ENCODE results near the gene HTRA1. TPM values are rescaled to one million over a fixed set of nuclear protein-coding genes. Genes with fewer than 3 reads are reported as not detected.

The HTRA1 gene
- total RNA-seq, 1 experiment from 2014 or later = 0.39 TPM

- TF ChIP-seq, protein P1, sequence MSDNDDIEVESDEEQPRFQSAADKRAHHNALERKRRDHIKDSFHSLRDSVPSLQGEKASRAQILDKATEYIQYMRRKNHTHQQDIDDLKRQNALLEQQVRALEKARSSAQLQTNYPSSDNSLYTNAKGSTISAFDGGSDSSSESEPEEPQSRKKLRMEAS (IDR thresholded peaks at IDR 0.05) = no peak
- no peak for TF ChIP-seq FOSL1 (IDR thresholded peaks at IDR 0.05; ENCODE audit: low read depth)
- no peak for TF ChIP-seq SP1 (IDR thresholded peaks at IDR 0.05; ENCODE audit: low read depth)
- TF ChIP-seq TCF7L2 (IDR thresholded peaks at IDR 0.05; ENCODE audit: borderline replicate concordance, extremely low read depth, insufficient read depth, insufficient read length) = no peak
- no peak for TF ChIP-seq REST (IDR thresholded peaks at IDR 0.05; ENCODE audit: low read depth)
- TF ChIP-seq CEBPB (IDR thresholded peaks at IDR 0.05; ENCODE audit: low read depth) = no peak
- no peak for TF ChIP-seq YY1 (IDR thresholded peaks at IDR 0.05; ENCODE audit: extremely low read depth, insufficient replicate concordance, low read depth, low read length)
- TF ChIP-seq EZH2phosphoT487 (IDR thresholded peaks at IDR 0.05; ENCODE audit: borderline replicate concordance) = no peak
- no peak for TF ChIP-seq EZH2 (IDR thresholded peaks at IDR 0.05)
- no peak for TF ChIP-seq ELF1 (IDR thresholded peaks at IDR 0.05; ENCODE audit: borderline replicate concordance, low read depth)
- no peak for TF ChIP-seq SRF (IDR thresholded peaks at IDR 0.05; ENCODE audit: low read depth)
Measured at GRCh38 chr10:122427280-122427679, 34.1 kb upstream of the HTRA1 start (continued).
